WTC11 (cell line): ENCODE data around the gene LTBP3. TPM values are rescaled to one million over a fixed set of nuclear protein-coding genes. Genes with fewer than 3 reads are reported as not detected.

Source experiments
- ATAC-seq: fragments of 200-7000 bp; cut with Tn5 transposase; 2 replicates; pipeline ENCODE4 v1.10.0; 2021; ENCODE audit warnings: mild to moderate bottlenecking, moderate library complexity
- CTCF ChIA-PET: fragments of 300-600 bp; sonication (Branson Sonifier 250); formaldehyde crosslinking; loops from one replicate; lab custom pipeline; 2021; ENCODE audit warnings: antibody characterized with exemption; lab: Charles Lee
- POLR2A ChIA-PET: fragments of 350-600 bp; sonication (Branson Sonifier 250); formaldehyde crosslinking; loops from one replicate; lab custom pipeline; 2021; ENCODE audit warnings: antibody characterized with exemption; lab: Charles Lee
- DNase-seq: peaks from one replicate; pipeline ENCODE4 v3.0.0; 2021; ENCODE audit warnings: low spot score
- H3K27ac Mint-ChIP-seq: 2 replicates; pipeline ENCODE4 v1.8.0; 2021; ENCODE audit warnings: mixed read lengths
- H3K27me3 Mint-ChIP-seq: 2 replicates; pipeline ENCODE4 v1.8.0; 2021; ENCODE audit warnings: low read depth, mild to moderate bottlenecking, moderate library complexity, mixed read lengths
- H3K36me3 Mint-ChIP-seq: 2 replicates; pipeline ENCODE4 v1.8.0; 2021; ENCODE audit warnings: mixed read lengths
- H3K4me1 Mint-ChIP-seq: 2 replicates; pipeline ENCODE4 v1.8.0; 2022; ENCODE audit warnings: mixed read lengths
- H3K4me3 Mint-ChIP-seq: 2 replicates; pipeline ENCODE4 v1.8.0; 2021; ENCODE audit warnings: mild to moderate bottlenecking, moderate library complexity, mixed read lengths
- H3K9me3 Mint-ChIP-seq: 2 replicates; pipeline ENCODE4 v1.8.0; 2021; ENCODE audit warnings: mixed read lengths
- E2F5 ChIP-seq: sonication (generic); formaldehyde crosslinking; IDR thresholded peaks from 2 replicates; pipeline ENCODE4 v1.8.1; 2022; ENCODE audit warnings: mild to moderate bottlenecking, moderate library complexity, missing genetic modification reagents
- ESRRA ChIP-seq: sonication (generic); formaldehyde crosslinking; IDR thresholded peaks from 2 replicates; pipeline ENCODE4 v1.8.1; 2022; ENCODE audit warnings: mild to moderate bottlenecking, missing genetic modification reagents, borderline replicate concordance
- ETV6 ChIP-seq: sonication (generic); formaldehyde crosslinking; IDR thresholded peaks from 2 replicates; pipeline ENCODE4 v1.8.1; 2022; ENCODE audit warnings: mild to moderate bottlenecking, missing genetic modification reagents
- GTF2I ChIP-seq: fragments of 250-450 bp; sonication (Bioruptor Pico); conservative IDR thresholded peaks from 2 replicates; pipeline ENCODE4 v1.4.0; 2021; ENCODE audit warnings: mild to moderate bottlenecking
- HMGXB4 ChIP-seq: sonication (generic); formaldehyde crosslinking; IDR thresholded peaks from 2 replicates; pipeline ENCODE4 v1.8.1; 2023; ENCODE audit warnings: mild to moderate bottlenecking, moderate library complexity, missing genetic modification reagents
- KAT7 ChIP-seq: sonication (generic); formaldehyde crosslinking; IDR thresholded peaks from 2 replicates; pipeline ENCODE4 v1.8.1; 2023; ENCODE audit warnings: missing genetic modification reagents, mild to moderate bottlenecking, borderline replicate concordance
- MXD4 ChIP-seq: fragments of 250-450 bp; sonication (Bioruptor Pico); IDR thresholded peaks from 2 replicates; pipeline ENCODE4 v1.8.0; 2021; ENCODE audit warnings: mild to moderate bottlenecking, moderate library complexity, borderline replicate concordance
- NR1H2 ChIP-seq: sonication (generic); formaldehyde crosslinking; IDR thresholded peaks from 2 replicates; pipeline ENCODE4 v1.9.0; 2021; ENCODE audit warnings: mild to moderate bottlenecking, moderate library complexity, missing genetic modification reagents
- NR3C1 ChIP-seq: sonication (generic); formaldehyde crosslinking; conservative IDR thresholded peaks from 2 replicates; pipeline ENCODE4 v1.8.1; 2023; ENCODE audit warnings: low read depth, mild to moderate bottlenecking, missing genetic modification reagents
- ZNF281 ChIP-seq: sonication (generic); formaldehyde crosslinking; IDR thresholded peaks from 2 replicates; pipeline ENCODE4 v1.8.0; 2023; ENCODE audit warnings: mild to moderate bottlenecking, missing genetic modification reagents
- ZNF423 ChIP-seq: fragments of 250-450 bp; sonication (Bioruptor Pico); IDR thresholded peaks from 2 replicates; pipeline ENCODE4 v2.1.2; 2022; ENCODE audit warnings: mild to moderate bottlenecking, moderate library complexity
- total RNA-seq: library from RNA; stranded (reverse); gene quantifications from 3 replicates; pipeline ENCODE4 v1.2.3, GENCODE V29; 2021
- TF ChIP-seq, protein P1 (sequence below): sonication (generic); formaldehyde crosslinking; IDR thresholded peaks from 2 replicates; pipeline ENCODE4 v1.8.0; 2022; ENCODE audit warnings: missing genetic modification reagents
- TF ChIP-seq, protein P2 (sequence below): sonication (generic); formaldehyde crosslinking; IDR thresholded peaks from 2 replicates; pipeline ENCODE4 v1.8.0; 2023; ENCODE audit warnings: missing genetic modification reagents
- TF ChIP-seq, protein P3 (sequence below): sonication (generic); formaldehyde crosslinking; IDR thresholded peaks from 2 replicates; pipeline ENCODE4 v1.8.1; 2023; ENCODE audit warnings: mild to moderate bottlenecking, missing genetic modification reagents, moderate library complexity
- TF ChIP-seq, protein P4 (sequence below): fragments of 250-450 bp; sonication (Bioruptor Pico); IDR thresholded peaks from 2 replicates; pipeline ENCODE4 v1.9.0; 2021; ENCODE audit warnings: moderate library complexity, mild to moderate bottlenecking, inconsistent platforms, borderline replicate concordance

The LTBP3 gene
- total RNA-seq, 1 experiment from 2014 or later, result 20.7 TPM

DNA sequence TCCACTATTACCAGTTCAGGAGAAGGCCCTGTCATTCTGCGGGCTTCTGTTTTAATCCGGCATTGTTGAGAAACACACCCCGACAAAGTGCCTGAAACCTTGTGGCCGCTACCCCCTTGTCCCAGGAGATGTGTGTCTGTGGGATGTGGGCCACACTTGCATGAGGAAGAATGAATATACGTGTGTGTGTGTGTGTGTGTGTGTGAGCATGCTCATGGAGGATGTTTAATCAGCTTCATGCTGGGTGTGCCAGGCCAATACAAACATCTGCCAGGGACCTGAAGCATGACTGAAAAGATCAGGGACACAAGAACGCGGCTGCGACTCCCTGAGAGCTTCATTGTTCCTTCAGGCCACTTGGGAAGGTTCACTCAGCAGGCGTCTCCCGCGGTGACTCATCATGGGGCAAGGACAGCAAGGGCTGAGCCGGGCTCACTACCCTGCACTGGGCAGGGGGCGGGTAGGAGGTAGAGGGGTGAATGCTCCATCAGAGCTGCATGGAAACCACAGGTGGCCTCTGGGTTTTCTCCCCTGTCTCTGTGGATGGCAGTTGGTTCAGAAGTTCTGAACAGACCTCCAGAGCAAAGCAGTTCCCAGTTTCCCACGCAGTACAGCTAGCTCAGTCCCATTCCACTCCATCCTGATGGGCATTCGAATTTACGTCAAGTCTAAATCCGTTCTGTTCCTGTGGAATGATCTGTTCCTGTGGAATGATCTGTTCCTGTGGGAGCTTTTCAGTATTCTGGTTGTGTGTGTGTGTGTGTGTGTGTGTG is 66.4 kb downstream of the LTBP3 start:
- no peak overlapping the region for H3K4me3 Mint-ChIP-seq
- TF ChIP-seq, protein P1, sequence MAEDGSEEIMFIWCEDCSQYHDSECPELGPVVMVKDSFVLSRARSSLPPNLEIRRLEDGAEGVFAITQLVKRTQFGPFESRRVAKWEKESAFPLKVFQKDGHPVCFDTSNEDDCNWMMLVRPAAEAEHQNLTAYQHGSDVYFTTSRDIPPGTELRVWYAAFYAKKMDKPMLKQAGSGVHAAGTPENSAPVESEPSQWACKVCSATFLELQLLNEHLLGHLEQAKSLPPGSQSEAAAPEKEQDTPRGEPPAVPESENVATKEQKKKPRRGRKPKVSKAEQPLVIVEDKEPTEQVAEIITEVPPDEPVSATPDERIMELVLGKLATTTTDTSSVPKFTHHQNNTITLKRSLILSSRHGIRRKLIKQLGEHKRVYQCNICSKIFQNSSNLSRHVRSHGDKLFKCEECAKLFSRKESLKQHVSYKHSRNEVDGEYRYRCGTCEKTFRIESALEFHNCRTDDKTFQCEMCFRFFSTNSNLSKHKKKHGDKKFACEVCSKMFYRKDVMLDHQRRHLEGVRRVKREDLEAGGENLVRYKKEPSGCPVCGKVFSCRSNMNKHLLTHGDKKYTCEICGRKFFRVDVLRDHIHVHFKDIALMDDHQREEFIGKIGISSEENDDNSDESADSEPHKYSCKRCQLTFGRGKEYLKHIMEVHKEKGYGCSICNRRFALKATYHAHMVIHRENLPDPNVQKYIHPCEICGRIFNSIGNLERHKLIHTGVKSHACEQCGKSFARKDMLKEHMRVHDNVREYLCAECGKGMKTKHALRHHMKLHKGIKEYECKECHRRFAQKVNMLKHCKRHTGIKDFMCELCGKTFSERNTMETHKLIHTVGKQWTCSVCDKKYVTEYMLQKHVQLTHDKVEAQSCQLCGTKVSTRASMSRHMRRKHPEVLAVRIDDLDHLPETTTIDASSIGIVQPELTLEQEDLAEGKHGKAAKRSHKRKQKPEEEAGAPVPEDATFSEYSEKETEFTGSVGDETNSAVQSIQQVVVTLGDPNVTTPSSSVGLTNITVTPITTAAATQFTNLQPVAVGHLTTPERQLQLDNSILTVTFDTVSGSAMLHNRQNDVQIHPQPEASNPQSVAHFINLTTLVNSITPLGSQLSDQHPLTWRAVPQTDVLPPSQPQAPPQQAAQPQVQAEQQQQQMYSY (CRISPR knock-in tag), result no peak
- TF ChIP-seq ESRRA (CRISPR knock-in tag) (no peak), ZNF423 (CRISPR knock-in tag) (peak; percentile 85), NR1H2 (CRISPR knock-in tag) (no peak), NR3C1 (CRISPR knock-in tag) (no peak), MXD4 (CRISPR knock-in tag) (no peak)
- TF ChIP-seq, all 79 proteins: peak for 1
- ChIA-PET POLR2A (interaction anchor here (1.4 to 11.6 kb wide), 4 partner anchors 8 to 71 kb away, joined by 3 to 502 read pairs (median 142); partner anchors contain the start of gene MALAT1), CTCF (interaction anchor here (0.6 to 8.9 kb wide), 9 partner anchors 13 to 326 kb away, joined by 3 to 129 read pairs (median 3); partner anchors contain the start of gene FAM89B)
- no peaks in the 10 kb centered on the region for H3K9me3 Mint-ChIP-seq
- DNase-seq (peak; percentile 57), ATAC-seq (peak; percentile 3; the same call in 1 of the 2 replicates)
- H3K4me1 Mint-ChIP-seq, result peaks cover 87% of the 10 kb centered on the region
- H3K36me3 Mint-ChIP-seq, result no peaks in the 10 kb centered on the region
- H3K27ac Mint-ChIP-seq, result peak overlapping the region; percentile 86
- H3K27me3 Mint-ChIP-seq, result peaks cover 4% of the 10 kb centered on the region

DNA sequence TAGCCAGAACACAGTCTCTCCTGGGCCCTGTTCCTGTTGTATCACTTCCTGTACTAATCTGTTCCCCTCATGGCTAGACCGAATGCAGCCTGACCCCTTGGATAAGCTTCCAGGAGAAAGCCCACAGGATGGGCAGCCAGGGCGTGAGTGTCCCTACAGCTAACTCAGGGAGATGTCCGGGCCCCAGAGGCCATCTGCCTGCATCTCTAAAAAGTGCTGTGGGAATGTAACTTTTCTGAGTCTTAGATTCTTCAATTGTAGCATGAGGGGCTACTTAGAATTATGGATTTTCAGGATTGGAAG is 67.0 kb downstream of the LTBP3 start:
- DNase-seq (peak; percentile 10), ATAC-seq (no peak)
- TF ChIP-seq E2F5 (CRISPR knock-in tag) (no peak), ZNF423 (CRISPR knock-in tag) (no peak), KAT7 (no peak), ETV6 (CRISPR knock-in tag) (no peak), ZNF281 (CRISPR knock-in tag) (no peak), HMGXB4 (CRISPR knock-in tag) (no peak), GTF2I (CRISPR knock-in tag) (no peak)
- TF ChIP-seq, protein P2, sequence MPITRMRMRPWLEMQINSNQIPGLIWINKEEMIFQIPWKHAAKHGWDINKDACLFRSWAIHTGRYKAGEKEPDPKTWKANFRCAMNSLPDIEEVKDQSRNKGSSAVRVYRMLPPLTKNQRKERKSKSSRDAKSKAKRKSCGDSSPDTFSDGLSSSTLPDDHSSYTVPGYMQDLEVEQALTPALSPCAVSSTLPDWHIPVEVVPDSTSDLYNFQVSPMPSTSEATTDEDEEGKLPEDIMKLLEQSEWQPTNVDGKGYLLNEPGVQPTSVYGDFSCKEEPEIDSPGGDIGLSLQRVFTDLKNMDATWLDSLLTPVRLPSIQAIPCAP (CRISPR knock-in tag), result no peak
- TF ChIP-seq, protein P3, sequence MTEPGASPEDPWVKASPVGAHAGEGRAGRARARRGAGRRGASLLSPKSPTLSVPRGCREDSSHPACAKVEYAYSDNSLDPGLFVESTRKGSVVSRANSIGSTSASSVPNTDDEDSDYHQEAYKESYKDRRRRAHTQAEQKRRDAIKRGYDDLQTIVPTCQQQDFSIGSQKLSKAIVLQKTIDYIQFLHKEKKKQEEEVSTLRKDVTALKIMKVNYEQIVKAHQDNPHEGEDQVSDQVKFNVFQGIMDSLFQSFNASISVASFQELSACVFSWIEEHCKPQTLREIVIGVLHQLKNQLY (CRISPR knock-in tag), result no peak
- TF ChIP-seq, protein P4, sequence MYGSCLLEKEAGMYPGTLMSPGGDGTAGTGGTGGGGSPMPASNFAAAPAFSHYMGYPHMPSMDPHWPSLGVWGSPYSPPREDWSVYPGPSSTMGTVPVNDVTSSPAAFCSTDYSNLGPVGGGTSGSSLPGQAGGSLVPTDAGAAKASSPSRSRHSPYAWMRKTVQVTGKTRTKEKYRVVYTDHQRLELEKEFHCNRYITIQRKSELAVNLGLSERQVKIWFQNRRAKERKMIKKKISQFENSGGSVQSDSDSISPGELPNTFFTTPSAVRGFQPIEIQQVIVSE, result no peak
- Mint-ChIP-seq H3K36me3 (no peaks in the 10 kb centered on the region), H3K27me3 (peaks cover 4% of the 10 kb centered on the region), H3K4me1 (peaks cover 87% of the 10 kb centered on the region), H3K4me3 (no peak overlapping the region), H3K9me3 (no peaks in the 10 kb centered on the region), H3K27ac (0 out of 2 replicates have a peak overlapping the region, but pooled peaks have one; percentile 32)
- ChIA-PET CTCF (interaction anchor here (1.0 to 8.9 kb wide), 5 partner anchors 12 to 325 kb away, joined by 3 to 129 read pairs (median 7); no protein-coding TSS in a partner anchor), POLR2A (interaction anchor here (1.4 to 11.6 kb wide), 4 partner anchors 8 to 71 kb away, joined by 3 to 502 read pairs (median 142); partner anchors contain the start of gene MALAT1)
